NB4 (cell line): ENCODE results near the gene SGTA.

Experiments
- MYC ChIP-seq: IDR thresholded peaks from 2 replicates; pipeline ENCODE4 v1.6.1; 2011; ENCODE audit warnings: low read depth, low read length
- POLR2A ChIP-seq: IDR thresholded peaks from 2 replicates; pipeline ENCODE4 v1.6.1; 2011; ENCODE audit warnings: mild to moderate bottlenecking; ENCODE audit not compliant: insufficient read length; ENCODE audit errors: extremely low read depth
- TF ChIP-seq, protein P1 (sequence below): IDR thresholded peaks from one replicate; pipeline ENCODE4 v1.5.1; 2012; ENCODE audit warnings: low read depth, low read length
- TF ChIP-seq, protein P2 (sequence below): IDR thresholded peaks from 2 replicates; pipeline ENCODE4 v1.6.1; 2011; ENCODE audit warnings: low read depth, low read length

DNA sequence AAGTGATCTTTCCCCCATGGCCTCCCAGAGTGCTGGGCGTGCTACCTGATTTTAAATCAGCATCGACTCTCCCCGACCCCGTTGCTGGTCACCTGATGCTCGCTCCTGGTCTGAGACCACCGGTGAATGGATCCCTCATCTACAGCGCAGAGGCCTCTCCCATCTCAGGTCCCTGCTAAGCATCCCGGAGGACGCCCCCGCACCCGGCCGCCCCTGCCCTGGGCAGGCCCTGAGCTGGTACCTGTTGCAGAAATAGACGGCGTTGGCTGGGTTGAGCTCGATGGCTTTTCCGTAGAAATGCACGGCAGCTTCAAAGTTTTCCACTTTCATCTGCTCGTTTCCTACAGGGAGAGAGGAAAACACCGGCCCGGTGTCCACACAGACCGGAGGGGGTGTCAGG lies 18.1 kb downstream of the SGTA start:
- TF ChIP-seq, protein P1, sequence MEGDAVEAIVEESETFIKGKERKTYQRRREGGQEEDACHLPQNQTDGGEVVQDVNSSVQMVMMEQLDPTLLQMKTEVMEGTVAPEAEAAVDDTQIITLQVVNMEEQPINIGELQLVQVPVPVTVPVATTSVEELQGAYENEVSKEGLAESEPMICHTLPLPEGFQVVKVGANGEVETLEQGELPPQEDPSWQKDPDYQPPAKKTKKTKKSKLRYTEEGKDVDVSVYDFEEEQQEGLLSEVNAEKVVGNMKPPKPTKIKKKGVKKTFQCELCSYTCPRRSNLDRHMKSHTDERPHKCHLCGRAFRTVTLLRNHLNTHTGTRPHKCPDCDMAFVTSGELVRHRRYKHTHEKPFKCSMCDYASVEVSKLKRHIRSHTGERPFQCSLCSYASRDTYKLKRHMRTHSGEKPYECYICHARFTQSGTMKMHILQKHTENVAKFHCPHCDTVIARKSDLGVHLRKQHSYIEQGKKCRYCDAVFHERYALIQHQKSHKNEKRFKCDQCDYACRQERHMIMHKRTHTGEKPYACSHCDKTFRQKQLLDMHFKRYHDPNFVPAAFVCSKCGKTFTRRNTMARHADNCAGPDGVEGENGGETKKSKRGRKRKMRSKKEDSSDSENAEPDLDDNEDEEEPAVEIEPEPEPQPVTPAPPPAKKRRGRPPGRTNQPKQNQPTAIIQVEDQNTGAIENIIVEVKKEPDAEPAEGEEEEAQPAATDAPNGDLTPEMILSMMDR, result no peak
- no peak for TF ChIP-seq POLR2A
- TF ChIP-seq, protein P2, sequence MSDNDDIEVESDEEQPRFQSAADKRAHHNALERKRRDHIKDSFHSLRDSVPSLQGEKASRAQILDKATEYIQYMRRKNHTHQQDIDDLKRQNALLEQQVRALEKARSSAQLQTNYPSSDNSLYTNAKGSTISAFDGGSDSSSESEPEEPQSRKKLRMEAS, result no peak
- TF ChIP-seq MYC, result no peak
